ENCODE results near the gene TMEM250.
A peak's percentile ranks its signal among the peaks of the same experiment; 100 is the strongest.

Gene TMEM250

DNA sequence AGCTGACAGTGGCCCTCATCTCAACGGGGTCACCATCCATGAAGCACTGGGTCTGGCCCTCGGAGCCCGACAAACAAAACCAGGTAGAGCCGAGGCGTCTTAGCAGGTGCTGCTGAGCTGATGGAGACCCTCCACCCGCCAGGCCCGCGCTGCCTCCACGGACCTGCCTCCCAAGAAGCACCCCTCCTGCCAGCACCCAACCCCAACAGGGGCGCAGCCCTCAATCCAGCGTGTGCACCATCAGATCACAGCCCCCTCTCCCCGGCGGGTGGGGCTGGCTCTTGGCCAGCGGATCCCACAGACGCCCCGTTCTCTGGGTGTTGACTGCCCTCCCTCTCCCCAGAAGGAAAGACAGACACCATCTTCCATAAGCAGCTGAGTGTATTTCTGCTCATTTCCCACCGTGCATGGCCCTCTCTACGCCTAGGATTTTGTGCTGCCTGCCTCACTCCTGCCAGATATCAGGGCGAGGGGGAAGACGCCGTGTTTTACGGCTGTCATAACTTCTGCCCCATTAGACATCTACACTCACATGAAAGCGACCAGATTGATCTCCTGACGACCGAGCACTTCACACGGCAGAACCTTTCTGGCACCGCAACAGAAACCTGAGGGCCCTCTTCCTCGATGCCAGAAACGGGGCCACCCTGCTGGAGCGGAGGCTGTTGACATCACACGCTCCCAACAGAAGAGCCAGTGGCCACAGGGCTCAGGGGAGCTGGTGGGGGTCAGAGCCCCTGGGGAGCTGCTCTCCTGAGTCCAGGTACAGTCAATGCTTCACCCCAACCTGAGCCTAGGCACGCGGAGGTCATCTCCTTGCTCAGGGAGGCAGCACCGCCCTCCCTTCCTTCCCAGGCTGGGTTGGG lies 35.9 kb downstream of the TMEM250 start:
- POLR2A ChIA-PET (ENCODE audit: low non-redundant PET) = no interaction called here
- CTCF ChIA-PET = interaction anchor here (0.6 to 1.7 kb wide), 4 partner anchors 40 to 120 kb away, joined by 3 to 8 read pairs (median 4); no protein-coding TSS in a partner anchor
- H3K27ac ChIP-seq = 0 out of 2 replicates have a peak overlapping the region, but pooled peaks have one; percentile 80
- no peak for DNase-seq (ENCODE audit: low spot score)
- TF ChIP-seq, protein P1, sequence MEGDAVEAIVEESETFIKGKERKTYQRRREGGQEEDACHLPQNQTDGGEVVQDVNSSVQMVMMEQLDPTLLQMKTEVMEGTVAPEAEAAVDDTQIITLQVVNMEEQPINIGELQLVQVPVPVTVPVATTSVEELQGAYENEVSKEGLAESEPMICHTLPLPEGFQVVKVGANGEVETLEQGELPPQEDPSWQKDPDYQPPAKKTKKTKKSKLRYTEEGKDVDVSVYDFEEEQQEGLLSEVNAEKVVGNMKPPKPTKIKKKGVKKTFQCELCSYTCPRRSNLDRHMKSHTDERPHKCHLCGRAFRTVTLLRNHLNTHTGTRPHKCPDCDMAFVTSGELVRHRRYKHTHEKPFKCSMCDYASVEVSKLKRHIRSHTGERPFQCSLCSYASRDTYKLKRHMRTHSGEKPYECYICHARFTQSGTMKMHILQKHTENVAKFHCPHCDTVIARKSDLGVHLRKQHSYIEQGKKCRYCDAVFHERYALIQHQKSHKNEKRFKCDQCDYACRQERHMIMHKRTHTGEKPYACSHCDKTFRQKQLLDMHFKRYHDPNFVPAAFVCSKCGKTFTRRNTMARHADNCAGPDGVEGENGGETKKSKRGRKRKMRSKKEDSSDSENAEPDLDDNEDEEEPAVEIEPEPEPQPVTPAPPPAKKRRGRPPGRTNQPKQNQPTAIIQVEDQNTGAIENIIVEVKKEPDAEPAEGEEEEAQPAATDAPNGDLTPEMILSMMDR (conservative IDR thresholded peaks at IDR 0.05; ENCODE audit: low read depth) = no peak

DNA sequence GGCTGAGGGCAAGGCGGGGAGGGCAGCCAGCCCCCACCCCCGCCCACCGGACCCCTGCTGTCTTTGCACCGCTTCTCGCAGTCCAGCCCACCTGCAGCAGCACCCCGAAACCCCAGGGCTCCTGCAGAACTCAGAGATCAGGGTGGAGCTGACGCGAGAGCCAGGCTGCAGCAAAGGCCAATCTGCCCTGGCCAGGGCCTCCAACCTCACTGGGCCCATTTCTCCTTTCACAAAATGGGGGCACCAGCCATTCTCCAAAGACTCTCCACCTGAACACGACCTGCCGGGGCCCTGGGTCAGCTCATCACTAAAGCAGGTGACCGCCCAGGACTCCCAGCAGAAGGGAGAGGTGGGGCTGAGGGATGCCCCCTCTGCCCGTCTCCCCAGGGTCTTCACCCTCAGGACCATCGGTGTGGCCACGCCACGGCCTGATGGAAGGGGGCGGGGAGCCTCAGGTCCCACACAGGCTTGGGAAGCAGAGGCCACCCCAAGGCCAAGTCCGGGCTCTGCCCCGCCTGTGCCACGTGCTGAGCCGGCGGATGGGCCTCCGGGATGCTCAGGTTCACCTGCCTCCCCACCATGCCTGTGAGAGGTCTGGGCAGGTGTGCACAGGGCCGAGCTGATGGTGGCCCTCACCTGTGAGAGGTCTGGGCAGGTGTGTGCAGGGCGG lies 36.7 kb downstream of the TMEM250 start:
- TF ChIP-seq, protein P1 (conservative IDR thresholded peaks at IDR 0.05; ENCODE audit: low read depth) = no peak
- POLR2A ChIA-PET (ENCODE audit: low non-redundant PET) = no interaction called here
- peak overlapping the region; percentile 80 for H3K27ac ChIP-seq
- no peak for DNase-seq (ENCODE audit: low spot score)
- CTCF ChIA-PET = interaction anchor here (0.6 to 1.7 kb wide), 4 partner anchors 8 to 63 kb away, joined by 3 to 8 read pairs (median 4); no protein-coding TSS in a partner anchor

DNA sequence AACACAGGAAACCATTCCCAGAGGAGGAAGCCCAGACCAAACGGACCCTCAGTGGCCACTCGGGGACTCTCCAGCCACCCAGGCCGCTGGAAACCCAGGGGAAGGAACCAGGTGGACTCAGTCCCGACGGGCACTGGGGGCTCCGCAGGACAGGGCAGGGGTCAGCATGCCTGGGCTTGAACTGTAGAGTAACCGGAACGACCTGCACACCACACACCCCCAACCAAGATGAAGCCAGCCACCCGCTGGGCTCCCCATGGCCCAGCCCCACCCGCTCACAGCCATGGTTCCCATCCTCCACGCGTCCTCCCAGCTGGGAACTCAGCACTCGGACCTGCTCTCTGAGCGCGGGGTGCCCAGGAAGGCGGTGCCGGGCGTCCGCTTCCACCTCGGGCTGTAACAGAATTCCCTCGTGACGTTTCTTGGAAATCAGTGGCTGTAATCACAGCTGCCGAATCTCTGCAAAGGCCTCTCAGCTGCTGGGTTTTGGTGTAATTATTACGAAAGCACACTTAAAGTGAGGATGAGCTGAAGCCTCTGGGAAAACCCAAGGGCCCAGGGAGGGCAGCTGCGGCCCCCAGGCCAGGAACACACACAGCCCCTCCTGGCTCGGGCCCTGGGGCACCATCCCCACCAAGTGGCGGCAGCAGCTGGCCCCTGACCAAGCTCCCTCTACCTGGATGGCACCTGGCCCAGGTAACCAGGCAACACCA lies 37.4 kb downstream of the TMEM250 start:
- TF ChIP-seq, protein P1 (conservative IDR thresholded peaks at IDR 0.05; ENCODE audit: low read depth) = no peak
- ChIA-PET POLR2A (ENCODE audit: low non-redundant PET) (no interaction called here), CTCF (interaction anchor here (1.4 to 1.7 kb wide), 3 partner anchors 8 to 42 kb away, joined by 3 to 8 read pairs (median 4); no protein-coding TSS in a partner anchor)
- H3K27ac ChIP-seq = peak overlapping the region; percentile 80
- DNase-seq (ENCODE audit: low spot score) = no peak

DNA sequence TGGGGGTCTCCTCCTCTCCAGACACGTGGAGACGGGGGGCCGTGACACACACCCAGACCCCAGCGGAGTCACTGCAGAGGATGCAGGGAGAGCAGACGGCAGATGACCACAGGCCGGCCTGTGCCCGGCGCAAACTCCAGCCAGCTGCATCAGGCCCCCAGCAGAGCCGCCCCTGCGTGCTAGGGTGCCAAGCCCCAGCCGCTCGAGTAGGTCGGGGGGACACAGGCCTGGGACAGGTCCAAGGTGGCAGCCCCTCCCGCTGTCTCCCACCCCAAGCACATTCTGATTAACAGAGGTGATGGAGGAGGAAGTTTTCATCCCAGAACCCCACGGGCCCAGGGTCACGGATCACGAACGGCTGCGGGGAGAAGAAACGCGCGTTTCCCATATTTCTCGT lies 38.0 kb downstream of the TMEM250 start:
- peak overlapping the region; percentile 80 for H3K27ac ChIP-seq
- no peak for DNase-seq (ENCODE audit: low spot score)
- POLR2A ChIA-PET (ENCODE audit: low non-redundant PET) = no interaction called here
- CTCF ChIA-PET = interaction anchor here (0.7 to 1.4 kb wide), 2 partner anchors 9 to 32 kb away, joined by 4 to 5 read pairs; no protein-coding TSS in a partner anchor
- TF ChIP-seq, protein P1 (conservative IDR thresholded peaks at IDR 0.05; ENCODE audit: low read depth) = no peak

DNA sequence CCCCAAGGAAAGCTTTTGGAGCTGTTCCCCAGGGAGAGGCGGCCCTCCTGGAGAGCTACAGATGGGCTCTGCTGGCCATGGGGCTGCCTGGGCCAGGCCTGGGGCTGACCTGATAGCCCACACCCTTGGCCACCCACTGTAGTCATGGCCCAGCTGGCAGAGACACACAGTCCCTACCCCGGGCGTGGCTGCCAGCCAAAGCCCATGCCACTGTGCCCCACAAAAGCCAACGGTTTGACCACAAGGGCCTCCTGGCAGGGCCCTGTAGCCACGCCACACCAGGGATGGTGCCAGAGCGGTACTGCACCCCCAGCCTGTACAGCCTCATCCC lies 38.8 kb downstream of the TMEM250 start:
- ChIA-PET POLR2A (ENCODE audit: low non-redundant PET) (no interaction called here), CTCF (interaction anchor here (0.6 to 1.8 kb wide), 3 partner anchors 9 to 13 kb away, joined by 3 to 8 read pairs (median 3); no protein-coding TSS in a partner anchor)
- DNase-seq (ENCODE audit: low spot score) = no peak
- peak overlapping the region; percentile 80 for H3K27ac ChIP-seq
- TF ChIP-seq, protein P1 (conservative IDR thresholded peaks at IDR 0.05; ENCODE audit: low read depth) = no peak
